ENCODE results near the gene MGST3. TPM values are rescaled to one million over a fixed set of nuclear protein-coding genes. Genes with fewer than 3 reads are reported as not detected.
A peak's percentile ranks its signal among the peaks of the same experiment; 100 is the strongest.

Gene MGST3
- total RNA-seq, 1 experiment from 2014 or later: 87.7 TPM

DNA sequence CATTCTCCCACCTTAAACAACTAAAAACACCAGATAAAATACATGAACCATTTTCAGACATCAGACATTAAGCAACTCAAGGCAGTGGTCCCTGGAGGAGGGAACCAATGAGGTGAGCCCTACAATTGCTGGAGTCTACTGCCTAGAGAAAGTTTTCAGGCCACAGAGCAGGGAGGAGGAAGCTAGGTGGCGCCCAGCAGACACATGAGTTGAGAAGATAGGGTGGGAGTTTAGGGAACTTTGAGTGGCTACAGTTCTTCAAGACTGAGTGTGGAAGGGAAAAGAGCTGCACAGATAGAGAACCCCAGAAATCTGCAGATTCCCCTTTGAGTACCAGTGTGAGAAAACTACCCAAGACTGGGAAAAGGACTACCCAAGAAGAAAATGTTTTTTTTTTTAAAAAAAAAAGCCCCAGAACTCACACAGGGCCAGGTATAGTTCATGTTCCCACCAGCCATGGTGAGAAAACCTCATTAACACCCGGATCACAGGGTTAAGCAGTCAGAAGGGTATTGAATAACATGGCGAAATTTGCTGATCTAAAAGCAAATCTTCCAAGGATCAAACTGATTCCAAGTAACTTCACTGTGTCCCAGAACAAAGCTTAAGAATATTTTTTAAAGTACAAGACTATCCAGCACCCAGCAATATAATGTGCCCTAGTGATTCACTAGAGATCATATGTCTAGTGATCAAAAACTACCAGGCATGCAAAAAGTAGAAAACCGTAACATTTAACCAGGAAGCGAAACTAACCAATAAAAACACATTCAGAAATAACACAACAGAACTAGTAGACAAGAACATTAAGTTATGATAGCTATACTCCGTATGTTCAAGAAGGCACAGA lies 55.3 kb downstream of the MGST3 start:
- H3K27ac Mint-ChIP-seq: 0 out of 7 replicates have a peak overlapping the region, but pooled peaks of 2 of the 3 experiments have one; percentile 21 to 40
- TF ChIP-seq, protein P1, sequence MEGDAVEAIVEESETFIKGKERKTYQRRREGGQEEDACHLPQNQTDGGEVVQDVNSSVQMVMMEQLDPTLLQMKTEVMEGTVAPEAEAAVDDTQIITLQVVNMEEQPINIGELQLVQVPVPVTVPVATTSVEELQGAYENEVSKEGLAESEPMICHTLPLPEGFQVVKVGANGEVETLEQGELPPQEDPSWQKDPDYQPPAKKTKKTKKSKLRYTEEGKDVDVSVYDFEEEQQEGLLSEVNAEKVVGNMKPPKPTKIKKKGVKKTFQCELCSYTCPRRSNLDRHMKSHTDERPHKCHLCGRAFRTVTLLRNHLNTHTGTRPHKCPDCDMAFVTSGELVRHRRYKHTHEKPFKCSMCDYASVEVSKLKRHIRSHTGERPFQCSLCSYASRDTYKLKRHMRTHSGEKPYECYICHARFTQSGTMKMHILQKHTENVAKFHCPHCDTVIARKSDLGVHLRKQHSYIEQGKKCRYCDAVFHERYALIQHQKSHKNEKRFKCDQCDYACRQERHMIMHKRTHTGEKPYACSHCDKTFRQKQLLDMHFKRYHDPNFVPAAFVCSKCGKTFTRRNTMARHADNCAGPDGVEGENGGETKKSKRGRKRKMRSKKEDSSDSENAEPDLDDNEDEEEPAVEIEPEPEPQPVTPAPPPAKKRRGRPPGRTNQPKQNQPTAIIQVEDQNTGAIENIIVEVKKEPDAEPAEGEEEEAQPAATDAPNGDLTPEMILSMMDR (conservative IDR thresholded peaks at IDR 0.05): peak; percentile 48; the same call in 2 of the 3 replicates
- no peaks in the 10 kb centered on the region for H4K20me1 ChIP-seq (ENCODE audit: control insufficient read depth, insufficient read depth, insufficient read length)

More for the DNA sequence above, 55.3 kb downstream of the MGST3 start:
- peaks cover 3% of the 10 kb centered on the region for H3K79me1 ChIP-seq (ENCODE audit: insufficient read depth, low read depth, low read length, poor library complexity, severe bottlenecking)
- no peak overlapping the region for H3K9ac ChIP-seq (ENCODE audit: extremely low read depth, insufficient read length, low read length)
- H3K4ac ChIP-seq (ENCODE audit: low read depth, low read length): no peak overlapping the region
- no peak overlapping the region for H3K18ac ChIP-seq (ENCODE audit: insufficient read length, low read depth, low read length)
- no peak overlapping the region for H2AK5ac ChIP-seq (ENCODE audit: insufficient read length, low read length)
- no peak overlapping the region for H3K27ac ChIP-seq (ENCODE audit: insufficient read length, low read depth, low read length)
- no peaks in the 10 kb centered on the region for H3K4me1 ChIP-seq (ENCODE audit: insufficient read depth, low read length)
- peak; percentile 34 for DNase-seq
- H3K79me2 ChIP-seq (ENCODE audit: insufficient read depth, low read length): no peaks in the 10 kb centered on the region; the same call in 1 of the 2 replicates
- H3K27me3 ChIP-seq (ENCODE audit: insufficient read depth, low read length): no peaks in the 10 kb centered on the region
- H3K9me3 Mint-ChIP-seq: peaks cover 13 to 19% of the 10 kb centered on the region in 2 experiments; a peak in 4 of 5 replicates
- H3K9me3 ChIP-seq (ENCODE audit: control insufficient read depth, low read depth, low read length): no peaks in the 10 kb centered on the region
- H4K8ac ChIP-seq (replicated peaks; ENCODE audit: insufficient read length, low read depth, low read length): no peak overlapping the region
- H4K5ac ChIP-seq (ENCODE audit: insufficient read length, low read depth, low read length): no peak overlapping the region
- H2BK12ac ChIP-seq (ENCODE audit: insufficient read length, low read depth, low read length): no peak overlapping the region
- no peak overlapping the region for H3K4me3 Mint-ChIP-seq
- H2BK15ac ChIP-seq (ENCODE audit: low read depth, low read length): no peak overlapping the region
- H3T11ph ChIP-seq (ENCODE audit: low read length): no peak overlapping the region
- no peak overlapping the region for H2BK5ac ChIP-seq (ENCODE audit: insufficient read length, low read length)
- no peak overlapping the region for H3K14ac ChIP-seq (ENCODE audit: insufficient read depth, low read length)
- H3K36me3 Mint-ChIP-seq (ENCODE audit: insufficient read depth in 1 of 3, low read depth in 3 of 3): peaks cover 33 to 58% (median 48%) of the 10 kb centered on the region in 3 experiments
- H2BK120ac ChIP-seq (ENCODE audit: low read depth, low read length, poor library complexity, severe bottlenecking): no peak overlapping the region
- no CpG with 5 or more reads among the region's 6 CpGs for WGBS (ENCODE audit: extremely low coverage, insufficient read length, low lambda C conversion rate)
- H3K27me3 Mint-ChIP-seq (ENCODE audit: low read depth): no peaks in the 10 kb centered on the region
- H2BK20ac ChIP-seq (ENCODE audit: low read depth, low read length, poor library complexity, severe bottlenecking): no peak overlapping the region
- H3K56ac ChIP-seq (ENCODE audit: insufficient read length, low read depth, low read length): no peak overlapping the region
- no peak overlapping the region for H3K4me2 ChIP-seq (ENCODE audit: insufficient read depth, insufficient read length, low read length)
- no peak overlapping the region for H3K23ac ChIP-seq (ENCODE audit: insufficient read length, low read depth, low read length)
- no peak overlapping the region for H2AFZ ChIP-seq (ENCODE audit: low read length)
- H3K4me1 Mint-ChIP-seq: 0 out of 4 replicates have a peak, but pooled peaks cover 0 to 3% of the 10 kb centered on the region in 2 experiments
- no peak overlapping the region for H4K91ac ChIP-seq (ENCODE audit: insufficient read length, low read depth, low read length)
- H3K23me2 ChIP-seq (ENCODE audit: insufficient read length, low read depth, low read length, poor library complexity, severe bottlenecking): no peaks in the 10 kb centered on the region

Measured in H9 (cell line).